GM20431 (cell line): ENCODE data around the gene MS4A10.

Experiments
- in situ Hi-C: fragments of 300-500 bp; cut with MseI, MboI; formaldehyde crosslinking; loops from one replicate; pipeline ENCODE4 v1.15.0; 2020; ENCODE audit warnings: low sequenced_read_pairs; ENCODE audit not compliant: unreplicated experiment

MS4A10 gene

GRCh38 chr11:60783911-60784310 lies 1.2 kb upstream of the MS4A10 start:
- in situ Hi-C loops: no loop called here

- in situ Hi-C loops: no loop called here
Measured at GRCh38 chr11:60785806-60786361, 751 bp downstream of the MS4A10 start.

- in situ Hi-C loops: no loop called here
Measured at GRCh38 chr11:60786811-60787567, 1.9 kb downstream of the MS4A10 start.

GRCh38 chr11:60788401-60789125 lies 3.4 kb downstream of the MS4A10 start:
- in situ Hi-C loops: no loop called here

GRCh38 chr11:60790726-60791125 lies 5.6 kb downstream of the MS4A10 start:
- in situ Hi-C loops: no loop called here

- in situ Hi-C loops: no loop called here
Measured at GRCh38 chr11:60791153-60791933, 6.2 kb downstream of the MS4A10 start.

GRCh38 chr11:60792521-60792920 lies 7.4 kb downstream of the MS4A10 start:
- in situ Hi-C loops: no loop called here

- in situ Hi-C loops: no loop called here
Measured at GRCh38 chr11:60795291-60795690, 10.2 kb downstream of the MS4A10 start.

- in situ Hi-C loops: no loop called here
Measured at GRCh38 chr11:60797846-60798630, 12.9 kb downstream of the MS4A10 start.

GRCh38 chr11:60798631-60799030 lies 13.5 kb downstream of the MS4A10 start:
- in situ Hi-C loops: no loop called here

GRCh38 chr11:60801194-60801593 lies 16.1 kb downstream of the MS4A10 start:
- in situ Hi-C loops: no loop called here

GRCh38 chr11:60803273-60803936 lies 18.3 kb downstream of the MS4A10 start:
- in situ Hi-C loops: no loop called here

- in situ Hi-C loops: no loop called here
Measured at GRCh38 chr11:60809249-60809648, 24.1 kb downstream of the MS4A10 start.

- in situ Hi-C loops: no loop called here
Measured at GRCh38 chr11:60809691-60810090, 24.6 kb downstream of the MS4A10 start.

GRCh38 chr11:60810151-60810550 lies 25.0 kb downstream of the MS4A10 start:
- in situ Hi-C loops: no loop called here

GRCh38 chr11:60810569-60810968 lies 25.4 kb downstream of the MS4A10 start:
- in situ Hi-C loops: no loop called here

GRCh38 chr11:60813324-60813723 lies 28.2 kb downstream of the MS4A10 start:
- in situ Hi-C loops: no loop called here

GRCh38 chr11:60814112-60814511 lies 29.0 kb downstream of the MS4A10 start:
- in situ Hi-C loops: no loop called here

- in situ Hi-C loops: no loop called here
Measured at GRCh38 chr11:60816590-60817157, 31.5 kb downstream of the MS4A10 start.
